Suprapubic skin (tissue), 4 donors: ENCODE measurements around the gene ZNF304. TPM values are rescaled to one million over a fixed set of nuclear protein-coding genes. Genes with fewer than 3 reads are reported as not detected.

Source experiments
- DNase-seq, 2 donors: peaks; one replicate each; pipeline ENCODE4 v3.0.0-alpha.2; 2019; ENCODE audit warnings: low spot score in 2 of 2
- H3K27ac ChIP-seq: fragments of 200-600 bp; sonication (generic); one replicate; pipeline ENCODE4 v1.5.1; 2019
- H3K27me3 ChIP-seq: fragments of 200-600 bp; sonication (generic); one replicate; pipeline ENCODE4 v1.5.1; 2019
- H3K36me3 ChIP-seq: fragments of 200-600 bp; sonication (generic); one replicate; pipeline ENCODE4 v1.5.1; 2019
- H3K4me1 ChIP-seq: fragments of 200-600 bp; sonication (generic); one replicate; pipeline ENCODE4 v1.5.1; 2019
- H3K4me3 ChIP-seq: fragments of 200-600 bp; sonication (generic); one replicate; pipeline ENCODE4 v1.5.1; 2019; ENCODE audit warnings: mild to moderate bottlenecking
- H3K9me3 ChIP-seq: fragments of 200-600 bp; sonication (generic); one replicate; pipeline ENCODE4 v1.5.1; 2019
- EP300 ChIP-seq: sonication (generic); formaldehyde crosslinking; IDR thresholded peaks from one replicate; pipeline ENCODE4 v1.6.1; 2017; ENCODE audit warnings: antibody characterized with exemption
- POLR2A ChIP-seq, 2 donors: fragments of 450-650 bp; IDR thresholded peaks; one replicate each; pipeline ENCODE4 v1.6.1; 2017; ENCODE audit warnings: antibody characterized with exemption in 2 of 2, mild to moderate bottlenecking in 2 of 2, moderate library complexity in 2 of 2
- POLR2AphosphoS5 ChIP-seq, 3 donors: sonication (generic); formaldehyde crosslinking; IDR thresholded peaks; one replicate each; pipeline ENCODE4 v1.6.1; 2017; ENCODE audit warnings: antibody characterized with exemption in 3 of 3
- WGBS: methylation state at CpG from one replicate; pipeline ENCODE4 v1.1.5; 2018; 5-methylcytosine and 5-hydroxymethylcytosine counted together
- total RNA-seq, 4 donors: library from RNA; depleted of rRNA; stranded (reverse); fragments of >200 nt; gene quantifications; one replicate each; pipeline ENCODE4 v1.1.0, GENCODE V29; 2016
- TF ChIP-seq, protein P1 (sequence below), 2 donors: fragments of 200-600 bp in 1 of 2; fragments of 450-650 bp in 1 of 2; sonication (generic) in 1 of 2; IDR thresholded peaks; one replicate each; pipeline ENCODE4 v1.5.1; 2016 to 2019; ENCODE audit warnings: antibody characterized with exemption in 2 of 2, mild to moderate bottlenecking in 1 of 2, moderate library complexity in 1 of 2

ZNF304 gene
- total RNA-seq, 4 donors from 2014 or later: 10.0 to 12.4 (median 11.3) TPM

DNA sequence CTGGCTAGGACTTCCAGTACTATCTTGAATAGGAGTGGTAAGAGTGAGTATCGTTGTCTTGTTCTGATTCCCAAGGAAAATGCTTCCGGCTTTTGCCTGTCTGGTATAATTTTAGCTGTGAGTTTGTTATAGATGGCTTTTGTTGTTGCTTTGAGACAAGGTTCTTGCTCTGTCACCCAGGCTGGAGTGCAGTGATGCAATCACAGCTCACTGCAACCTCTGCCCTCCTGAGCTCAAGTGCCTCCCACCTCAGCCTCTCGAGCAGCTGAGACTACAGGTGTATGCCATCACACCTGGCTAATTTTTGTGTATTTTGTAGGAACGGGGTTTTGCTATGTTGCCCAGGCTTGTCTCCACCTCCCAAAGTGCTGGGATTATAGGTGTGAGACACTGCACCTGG is 36.9 kb upstream of the ZNF304 start:
- TF ChIP-seq, protein P1, sequence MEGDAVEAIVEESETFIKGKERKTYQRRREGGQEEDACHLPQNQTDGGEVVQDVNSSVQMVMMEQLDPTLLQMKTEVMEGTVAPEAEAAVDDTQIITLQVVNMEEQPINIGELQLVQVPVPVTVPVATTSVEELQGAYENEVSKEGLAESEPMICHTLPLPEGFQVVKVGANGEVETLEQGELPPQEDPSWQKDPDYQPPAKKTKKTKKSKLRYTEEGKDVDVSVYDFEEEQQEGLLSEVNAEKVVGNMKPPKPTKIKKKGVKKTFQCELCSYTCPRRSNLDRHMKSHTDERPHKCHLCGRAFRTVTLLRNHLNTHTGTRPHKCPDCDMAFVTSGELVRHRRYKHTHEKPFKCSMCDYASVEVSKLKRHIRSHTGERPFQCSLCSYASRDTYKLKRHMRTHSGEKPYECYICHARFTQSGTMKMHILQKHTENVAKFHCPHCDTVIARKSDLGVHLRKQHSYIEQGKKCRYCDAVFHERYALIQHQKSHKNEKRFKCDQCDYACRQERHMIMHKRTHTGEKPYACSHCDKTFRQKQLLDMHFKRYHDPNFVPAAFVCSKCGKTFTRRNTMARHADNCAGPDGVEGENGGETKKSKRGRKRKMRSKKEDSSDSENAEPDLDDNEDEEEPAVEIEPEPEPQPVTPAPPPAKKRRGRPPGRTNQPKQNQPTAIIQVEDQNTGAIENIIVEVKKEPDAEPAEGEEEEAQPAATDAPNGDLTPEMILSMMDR (IDR thresholded peaks at IDR 0.05): no peak
- H3K36me3 ChIP-seq: no peaks in the 10 kb centered on the region
- no peak overlapping the region for H3K27ac ChIP-seq
- no peak for DNase-seq
- no peak overlapping the region for H3K4me3 ChIP-seq
- H3K4me1 ChIP-seq: no peaks in the 10 kb centered on the region
- H3K27me3 ChIP-seq: peaks cover 9% of the 10 kb centered on the region
- no peaks in the 10 kb centered on the region for H3K9me3 ChIP-seq
- WGBS: 87% methylated on average over 4 of the region's 4 CpGs

DNA sequence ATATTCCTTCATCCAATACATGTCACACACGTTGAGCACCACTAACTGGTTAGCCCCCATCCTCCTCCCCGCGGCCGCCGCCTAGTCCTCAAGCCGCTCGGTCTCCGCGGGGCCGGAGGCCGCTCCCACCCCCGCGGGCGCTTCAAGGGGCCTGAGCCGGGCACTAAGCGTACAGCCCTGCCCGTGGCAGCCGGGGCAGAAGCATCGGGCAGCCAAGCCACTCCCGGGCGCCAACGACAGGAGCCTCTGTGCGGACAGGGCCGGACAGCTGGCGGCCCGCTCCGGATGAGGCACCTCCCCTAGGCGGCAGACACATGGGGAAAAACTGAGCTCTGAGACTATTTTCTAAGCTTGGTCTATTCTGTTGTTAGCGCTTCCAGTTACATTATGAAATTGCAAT is 33.6 kb upstream of the ZNF304 start:
- H3K9me3 ChIP-seq: no peaks in the 10 kb centered on the region
- H3K27ac ChIP-seq: no peak overlapping the region
- WGBS: 17% methylated on average over 24 of the region's 29 CpGs
- no peak for DNase-seq
- TF ChIP-seq POLR2A (IDR thresholded peaks at IDR 0.05): no peak
- TF ChIP-seq, protein P1 (IDR thresholded peaks at IDR 0.05): no peak
- no peak for TF ChIP-seq POLR2AphosphoS5 (IDR thresholded peaks at IDR 0.05)
- no peak for TF ChIP-seq EP300
- no peak overlapping the region for H3K4me3 ChIP-seq
- H3K4me1 ChIP-seq: peaks cover 23% of the 10 kb centered on the region
- H3K36me3 ChIP-seq: no peaks in the 10 kb centered on the region
- H3K27me3 ChIP-seq: peaks cover 9% of the 10 kb centered on the region

DNA sequence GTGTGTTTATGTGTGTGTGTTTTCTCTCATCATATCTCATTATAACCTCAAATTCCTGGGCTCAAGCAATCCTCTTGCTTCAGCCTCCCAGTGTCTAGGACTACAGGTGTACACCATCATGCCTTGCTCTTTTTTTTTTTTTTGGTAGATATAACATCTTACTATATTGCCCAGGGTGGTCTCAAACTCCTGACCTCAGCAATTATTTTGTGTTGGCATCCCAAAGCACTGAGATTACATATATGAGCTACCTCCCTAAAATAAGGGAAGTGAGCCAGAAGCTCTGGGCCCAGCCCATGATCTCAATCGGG is 31.2 kb upstream of the ZNF304 start:
- WGBS: 0% methylated on average over 1 of the region's 1 CpG
- no peaks in the 10 kb centered on the region for H3K9me3 ChIP-seq
- H3K27me3 ChIP-seq: peaks cover 9% of the 10 kb centered on the region
- H3K36me3 ChIP-seq: peaks cover 18% of the 10 kb centered on the region
- H3K4me1 ChIP-seq: peaks cover 26% of the 10 kb centered on the region
- TF ChIP-seq, protein P1 (IDR thresholded peaks at IDR 0.05): no peak
- no peak for TF ChIP-seq EP300
- no peak for TF ChIP-seq POLR2A (IDR thresholded peaks at IDR 0.05)
- TF ChIP-seq POLR2AphosphoS5 (IDR thresholded peaks at IDR 0.05): no peak
- no peak for DNase-seq
- peak overlapping the region; percentile 68 for H3K4me3 ChIP-seq
- H3K27ac ChIP-seq: peak overlapping the region; percentile 73

DNA sequence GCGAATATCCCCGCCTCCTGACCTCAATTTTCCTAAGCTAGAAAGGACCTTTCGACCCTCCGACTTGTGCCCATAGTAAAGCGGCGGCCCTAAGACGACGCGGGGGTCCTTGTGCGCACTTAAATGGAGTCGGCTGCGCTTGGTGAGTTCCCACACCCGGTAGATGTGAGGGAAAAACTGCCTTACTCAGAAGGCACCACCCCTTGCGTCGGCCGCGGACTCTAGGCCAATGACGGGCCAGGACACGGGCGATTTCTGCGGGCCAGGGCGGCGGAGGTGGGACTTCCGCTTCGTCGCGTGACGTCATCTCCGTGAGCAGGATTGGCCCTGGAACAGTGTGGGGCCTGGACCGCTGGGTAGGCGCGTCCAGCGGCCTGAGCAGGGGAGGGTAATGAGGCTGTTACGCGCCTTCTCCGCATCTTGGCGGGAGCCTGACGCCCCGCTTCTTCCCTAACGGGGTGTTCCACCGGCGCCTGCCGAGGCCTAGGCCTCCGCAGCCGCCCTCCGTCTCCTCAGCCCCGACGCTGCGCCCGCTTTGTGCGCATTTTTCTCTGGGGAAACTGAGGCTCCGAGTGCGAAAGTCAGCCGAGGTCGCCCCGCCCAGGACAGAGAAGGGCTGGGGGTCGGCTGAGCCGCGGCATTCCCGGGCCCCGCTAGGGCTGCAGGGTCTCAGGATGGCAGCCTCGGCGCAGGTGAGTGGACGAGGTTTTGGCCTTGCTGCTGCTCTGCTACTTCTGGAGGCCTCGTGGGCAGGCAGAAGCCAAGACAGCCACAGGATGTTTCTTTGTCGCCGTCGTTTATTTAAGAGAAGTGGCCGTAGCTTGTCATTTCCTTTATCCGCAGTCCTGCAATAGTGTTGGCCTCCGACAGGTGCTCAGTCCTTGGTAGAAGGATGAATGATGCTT is 30.6 kb upstream of the ZNF304 start, which contains the start of gene ZNF543:
Gene ZNF543, plus strand, starts transcription at position 293 of the 905 bp plus-strand sequence. Its CDS starts 382 bp downstream, at position 675.
- peaks cover 24% of the 10 kb centered on the region for H3K36me3 ChIP-seq
- peak within 1 kb of the TSS; percentile 68 for H3K4me3 ChIP-seq
- H3K4me1 ChIP-seq: peaks cover 26% of the 10 kb centered on the region
- peak; percentile 96 to 97 for DNase-seq
- TF ChIP-seq EP300 (no peak), POLR2A (IDR thresholded peaks at IDR 0.05) (peak in 1 of 2 donors; percentile 66), POLR2AphosphoS5 (IDR thresholded peaks at IDR 0.05) (peak in 2 of 3 donors; percentile 70 to 84)
- TF ChIP-seq, protein P1 (IDR thresholded peaks at IDR 0.05): no peak
- H3K27ac ChIP-seq: peak within 1 kb of the TSS; percentile 73
- H3K9me3 ChIP-seq: no peaks in the 10 kb centered on the region
- under 1% methylated on average over 61 of the region's 71 CpGs for WGBS
- peaks cover 9% of the 10 kb centered on the region for H3K27me3 ChIP-seq

DNA sequence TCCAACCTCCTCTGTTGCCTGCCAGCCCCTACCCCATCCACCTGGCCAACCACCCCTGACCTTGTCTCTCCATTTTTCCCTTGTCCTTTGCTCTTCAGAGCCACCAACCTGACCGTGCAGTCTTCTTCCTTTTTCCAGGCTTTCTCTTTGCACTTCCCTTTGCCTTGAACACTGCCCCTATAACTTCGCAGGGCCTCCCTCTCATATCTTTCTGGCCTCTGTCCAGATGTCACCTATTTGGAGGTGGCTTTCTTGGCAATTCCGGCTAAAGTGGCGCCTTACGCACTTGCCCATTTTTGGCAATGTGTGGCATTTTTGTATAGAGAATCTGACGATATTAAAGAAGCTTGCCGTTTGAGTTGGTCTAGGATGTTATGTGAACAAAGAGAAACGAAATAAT is 30.0 kb upstream of the ZNF304 start:
- DNase-seq: no peak
- Histone ChIP-seq H3K27ac (no peak overlapping the region), H3K27me3 (peaks cover 9% of the 10 kb centered on the region), H3K36me3 (peaks cover 31% of the 10 kb centered on the region), H3K4me3 (peak overlapping the region; percentile 68), H3K4me1 (peaks cover 26% of the 10 kb centered on the region), H3K9me3 (no peaks in the 10 kb centered on the region)
- WGBS: 37% methylated on average over 8 of the region's 8 CpGs
- TF ChIP-seq EP300 (no peak), POLR2A (IDR thresholded peaks at IDR 0.05) (no peak), POLR2AphosphoS5 (IDR thresholded peaks at IDR 0.05) (no peak)
- TF ChIP-seq, protein P1 (IDR thresholded peaks at IDR 0.05): no peak
